ENCODE results near the gene CTDNEP1. TPM values are rescaled to one million over a fixed set of nuclear protein-coding genes. Genes with fewer than 3 reads are reported as not detected.

The CTDNEP1 gene
- total RNA-seq, 2 experiments from 2014 or later = 158 to 203 TPM

- no peaks in the 10 kb centered on the region for H3K9me3 Mint-ChIP-seq (ENCODE audit: low read depth)
- DNase-seq = no peak
- peaks cover 24% of the 10 kb centered on the region for H3K4me1 Mint-ChIP-seq
- ChIA-PET POLR2A (no interaction called here), CTCF (interaction anchor here (0.6 to 0.7 kb wide), 2 partner anchors 157 to 1444 kb away, joined by 3 read pairs; no protein-coding TSS in a partner anchor)
- no peaks in the 10 kb centered on the region for H3K36me3 Mint-ChIP-seq (ENCODE audit: low read depth)
- ATAC-seq = no peak
- no peak overlapping the region for H3K27ac Mint-ChIP-seq
- H3K27me3 Mint-ChIP-seq = no peaks in the 10 kb centered on the region
- intact Hi-C loops (cut with DNase I, micrococcal nuclease) = no loop called here
- H3K4me3 Mint-ChIP-seq = no peak overlapping the region
These were observed 48.1 kb downstream of the CTDNEP1 start for GRCh38 chr17:7203391-7203790.

GRCh38 chr17:7196651-7197401, 54.7 kb downstream of the CTDNEP1 start:
- peaks cover 4% of the 10 kb centered on the region for H3K36me3 Mint-ChIP-seq (ENCODE audit: low read depth)
- no peaks in the 10 kb centered on the region for H3K9me3 Mint-ChIP-seq (ENCODE audit: low read depth)
- DNase-seq (no peak), ATAC-seq (no peak)
- POLR2A ChIA-PET = interaction anchor here (0.6 kb wide), 1 partner anchor 37 kb away, joined by 4 read pairs; no protein-coding TSS in a partner anchor
- H3K27ac Mint-ChIP-seq = no peak overlapping the region
- intact Hi-C loops (cut with DNase I, micrococcal nuclease) = no loop called here
- CTCF ChIA-PET = no interaction called here
- no peak overlapping the region for H3K4me3 Mint-ChIP-seq
- H3K4me1 Mint-ChIP-seq = no peaks in the 10 kb centered on the region
- no peaks in the 10 kb centered on the region for H3K27me3 Mint-ChIP-seq

- POLR2A ChIA-PET = no interaction called here
- ATAC-seq (no peak), DNase-seq (no peak)
- CTCF ChIA-PET = no interaction called here
- Mint-ChIP-seq H3K4me1 (no peaks in the 10 kb centered on the region), H3K27me3 (no peaks in the 10 kb centered on the region), H3K36me3 (ENCODE audit: low read depth) (peaks cover 6% of the 10 kb centered on the region), H3K27ac (no peak overlapping the region), H3K4me3 (no peak overlapping the region), H3K9me3 (ENCODE audit: low read depth) (no peaks in the 10 kb centered on the region)
- intact Hi-C loops (cut with DNase I, micrococcal nuclease) = no loop called here
These were observed 55.6 kb downstream of the CTDNEP1 start for GRCh38 chr17:7195971-7196370.

Small RNA genes lying within 50 kb of the gene (microRNA-seq; reads per million reads assigned to microRNA genes)
- 3,827 reads per million, percentile 94 among the genes with 10 or more reads in this experiment for gene MIR324 (ENCODE audit: borderline replicate concordance)

Other genes with a start within 250 kb of the CTDNEP1 start
- 100 to 1,000 TPM; 112 to 145 TPM for gene RNASEK, start 239.1 kb downstream of the CTDNEP1 start, total RNA-seq
- under 1 TPM; 0.27 to 0.46 TPM for gene BCL6B, start 228.7 kb downstream of the CTDNEP1 start, total RNA-seq
- gene SLC16A13, start 215.7 kb downstream of the CTDNEP1 start, total RNA-seq = 1 to 10 TPM; 8.3 to 9.6 TPM
- 1 to 10 TPM; 1.2 to 1.5 TPM for gene SLC16A11, start 207.6 kb downstream of the CTDNEP1 start, total RNA-seq
- gene CLEC10A, start 171.5 kb downstream of the CTDNEP1 start, total RNA-seq = not detected
- not detected for gene ASGR2, start 136.9 kb downstream of the CTDNEP1 start, total RNA-seq
- gene ASGR1, start 72.4 kb downstream of the CTDNEP1 start, total RNA-seq = 1 to 10 TPM; 1.1 to 2.2 TPM
- 10 to 100 TPM; 11.7 to 15.4 TPM for gene DLG4, start 31.9 kb downstream of the CTDNEP1 start, total RNA-seq
- 100 to 1,000 TPM; 263 to 345 TPM for gene ACADVL, start 31.8 kb downstream of the CTDNEP1 start, total RNA-seq
- gene DVL2, start 17.2 kb downstream of the CTDNEP1 start, total RNA-seq = 10 to 100 TPM; 49.1 to 53.3 TPM
- gene PHF23, start 12.3 kb downstream of the CTDNEP1 start, total RNA-seq = 10 to 100 TPM; 23.6 to 35.2 TPM
- 100 to 1,000 TPM; 123 to 162 TPM for gene GABARAP, start 9.3 kb downstream of the CTDNEP1 start, total RNA-seq
- gene ELP5, start 481 bp upstream of the CTDNEP1 start, total RNA-seq = 10 to 100 TPM; 58.1 to 62.3 TPM
- under 1 TPM; 0.53 to 0.72 TPM for gene CLDN7, start 10.7 kb upstream of the CTDNEP1 start, total RNA-seq
- gene SLC2A4, start 30.0 kb upstream of the CTDNEP1 start, total RNA-seq = under 1 TPM; 0.16 to 0.25 TPM
- gene YBX2, start 42.9 kb upstream of the CTDNEP1 start, total RNA-seq = under 1 TPM; 0.34 to 0.67 TPM
- 100 to 1,000 TPM; 780 to 934 TPM for gene EIF5A, start 55.9 kb upstream of the CTDNEP1 start, total RNA-seq
- 10 to 100 TPM; 31.3 to 56.1 TPM for gene GPS2, start 63.6 kb upstream of the CTDNEP1 start, total RNA-seq
- gene NEURL4, start 77.6 kb upstream of the CTDNEP1 start, total RNA-seq = 10 to 100 TPM; 22.5 to 29.1 TPM
- gene ACAP1, start 84.8 kb upstream of the CTDNEP1 start, total RNA-seq = 100 to 1,000 TPM; 343 to 375 TPM
- 1 to 10 TPM; 5.0 to 6.1 TPM for gene KCTD11, start 100.4 kb upstream of the CTDNEP1 start, total RNA-seq
- gene TMEM95, start 103.4 kb upstream of the CTDNEP1 start, total RNA-seq = under 1 TPM in 1 of 2 experiments, not detected in 1; 0.16 TPM
- 1 to 10 TPM; 4.8 to 6.9 TPM for gene TNK1, start 129.4 kb upstream of the CTDNEP1 start, total RNA-seq
- 10 to 100 TPM; 69.3 to 78.9 TPM for gene PLSCR3, start 142.8 kb upstream of the CTDNEP1 start, total RNA-seq
- gene TMEM256, start 152.4 kb upstream of the CTDNEP1 start, total RNA-seq = 10 to 100 TPM; 55.8 to 58.1 TPM
- 1 to 10 TPM; 7.0 to 7.1 TPM for gene NLGN2, start 156.1 kb upstream of the CTDNEP1 start, total RNA-seq
- not detected for gene SPEM1, start 168.6 kb upstream of the CTDNEP1 start, total RNA-seq
- gene SPEM2, start 173.9 kb upstream of the CTDNEP1 start, total RNA-seq = not detected
- not detected for gene SPEM3, start 177.1 kb upstream of the CTDNEP1 start, total RNA-seq
- 10 to 100 TPM in 1 of 2 experiments, 1 to 10 TPM in 1; 8.7 to 10.7 TPM for gene TMEM102, start 183.7 kb upstream of the CTDNEP1 start, total RNA-seq
- 10 to 100 TPM in 1 of 2 experiments, 1 to 10 TPM in 1; 6.9 to 10.6 TPM for gene FGF11, start 187.8 kb upstream of the CTDNEP1 start, total RNA-seq
- gene CHRNB1, start 193.3 kb upstream of the CTDNEP1 start, total RNA-seq = 1 to 10 TPM; 7.8 to 8.7 TPM
- 10 to 100 TPM; 17.5 to 20.9 TPM for gene ZBTB4, start 227.9 kb upstream of the CTDNEP1 start, total RNA-seq
- not detected for gene SLC35G6, start 229.7 kb upstream of the CTDNEP1 start, total RNA-seq
- gene POLR2A, start 232.6 kb upstream of the CTDNEP1 start, total RNA-seq = 100 to 1,000 TPM; 193 to 203 TPM